Parathyroid adenoma (tissue), 2 donors: ENCODE results near the gene KCNG2.

ENCODE experiments used
- H2AFZ ChIP-seq: fragments of 300-600 bp; sonication (generic); one replicate; pipeline ENCODE4 v1.7.0; 2017; ENCODE audit warnings: antibody characterized with exemption, mild to moderate bottlenecking
- H3K27ac ChIP-seq: fragments of 300-600 bp; sonication (generic); one replicate; pipeline ENCODE4 v1.7.0; 2017
- H3K27me3 ChIP-seq: fragments of 300-600 bp; sonication (generic); one replicate; pipeline ENCODE4 v1.7.0; 2017; ENCODE audit warnings: low read length; ENCODE audit not compliant: control insufficient read depth, insufficient read depth
- H3K36me3 ChIP-seq: fragments of 300-600 bp; sonication (generic); one replicate; pipeline ENCODE4 v1.7.0; 2017; ENCODE audit warnings: low read length; ENCODE audit not compliant: control insufficient read depth, insufficient read depth
- H3K4me1 ChIP-seq: fragments of 300-600 bp; sonication (generic); one replicate; pipeline ENCODE4 v1.7.0; 2017; ENCODE audit warnings: control low read depth
- H3K4me2 ChIP-seq: fragments of 300-600 bp; sonication (generic); one replicate; pipeline ENCODE4 v1.7.0; 2017; ENCODE audit warnings: low read length
- H3K4me3 ChIP-seq: fragments of 300-600 bp; sonication (generic); one replicate; pipeline ENCODE4 v1.7.0; 2017; ENCODE audit warnings: low read depth, low read length
- H3K79me2 ChIP-seq: fragments of 300-600 bp; sonication (generic); one replicate; pipeline ENCODE4 v1.7.0; 2017; ENCODE audit warnings: control low read depth
- H3K9ac ChIP-seq: fragments of 300-600 bp; sonication (generic); one replicate; pipeline ENCODE4 v1.7.0; 2017; ENCODE audit warnings: mild to moderate bottlenecking
- H3K9me3 ChIP-seq: fragments of 300-600 bp; sonication (generic); one replicate; pipeline ENCODE4 v1.7.0; 2017; ENCODE audit warnings: low read length; ENCODE audit not compliant: control insufficient read depth
- TF ChIP-seq, protein P1 (sequence below): fragments of 300-600 bp; sonication (generic); IDR thresholded peaks from one replicate; pipeline ENCODE4 v1.7.0; 2017; ENCODE audit warnings: antibody characterized with exemption, mild to moderate bottlenecking
- donor health status: primary hyperparathyroidism.

Gene KCNG2

GRCh38 chr18:79801641-79802040 is 3.9 kb downstream of the KCNG2 start:
- Histone ChIP-seq H3K4me3 (no peak overlapping the region), H3K36me3 (no peaks in the 10 kb centered on the region), H3K4me2 (no peak overlapping the region), H2AFZ (no peak overlapping the region), H3K79me2 (no peaks in the 10 kb centered on the region), H3K4me1 (no peaks in the 10 kb centered on the region), H3K27ac (no peak overlapping the region), H3K9ac (no peak overlapping the region), H3K27me3 (peaks cover 5% of the 10 kb centered on the region), H3K9me3 (no peaks in the 10 kb centered on the region)
- TF ChIP-seq, protein P1, sequence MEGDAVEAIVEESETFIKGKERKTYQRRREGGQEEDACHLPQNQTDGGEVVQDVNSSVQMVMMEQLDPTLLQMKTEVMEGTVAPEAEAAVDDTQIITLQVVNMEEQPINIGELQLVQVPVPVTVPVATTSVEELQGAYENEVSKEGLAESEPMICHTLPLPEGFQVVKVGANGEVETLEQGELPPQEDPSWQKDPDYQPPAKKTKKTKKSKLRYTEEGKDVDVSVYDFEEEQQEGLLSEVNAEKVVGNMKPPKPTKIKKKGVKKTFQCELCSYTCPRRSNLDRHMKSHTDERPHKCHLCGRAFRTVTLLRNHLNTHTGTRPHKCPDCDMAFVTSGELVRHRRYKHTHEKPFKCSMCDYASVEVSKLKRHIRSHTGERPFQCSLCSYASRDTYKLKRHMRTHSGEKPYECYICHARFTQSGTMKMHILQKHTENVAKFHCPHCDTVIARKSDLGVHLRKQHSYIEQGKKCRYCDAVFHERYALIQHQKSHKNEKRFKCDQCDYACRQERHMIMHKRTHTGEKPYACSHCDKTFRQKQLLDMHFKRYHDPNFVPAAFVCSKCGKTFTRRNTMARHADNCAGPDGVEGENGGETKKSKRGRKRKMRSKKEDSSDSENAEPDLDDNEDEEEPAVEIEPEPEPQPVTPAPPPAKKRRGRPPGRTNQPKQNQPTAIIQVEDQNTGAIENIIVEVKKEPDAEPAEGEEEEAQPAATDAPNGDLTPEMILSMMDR: no peak

- Histone ChIP-seq H3K4me2 (no peak overlapping the region), H2AFZ (no peak overlapping the region), H3K4me1 (no peaks in the 10 kb centered on the region), H3K36me3 (no peaks in the 10 kb centered on the region), H3K9ac (no peak overlapping the region), H3K4me3 (no peak overlapping the region), H3K9me3 (no peaks in the 10 kb centered on the region), H3K27ac (no peak overlapping the region), H3K79me2 (no peaks in the 10 kb centered on the region), H3K27me3 (peaks cover 5% of the 10 kb centered on the region)
- TF ChIP-seq, protein P1: no peak
These were observed 4.6 kb downstream of the KCNG2 start for GRCh38 chr18:79802298-79802697.

DNA sequence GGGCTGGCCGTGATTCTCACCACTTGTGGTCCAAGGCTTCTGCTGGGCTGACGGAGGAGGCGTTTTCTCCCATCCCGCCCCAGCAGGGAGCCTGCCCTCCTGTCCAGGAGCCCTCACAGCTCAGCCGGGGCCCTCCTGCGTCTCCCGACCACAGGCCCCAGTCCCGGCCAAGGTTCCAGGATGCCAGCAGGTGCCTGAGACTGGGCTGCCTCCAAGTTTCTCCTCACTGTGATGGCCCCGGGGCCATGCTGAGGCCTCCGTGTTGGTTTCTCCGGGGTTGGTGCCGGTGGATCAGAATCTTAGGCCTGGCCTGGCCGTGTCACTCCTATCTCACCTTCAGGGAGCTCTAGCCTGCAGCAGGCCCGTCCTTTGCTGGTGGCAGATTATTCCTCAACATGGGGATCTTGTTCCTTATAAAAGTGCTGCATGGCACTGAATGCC is 5.9 kb downstream of the KCNG2 start:
- Histone ChIP-seq H3K4me1 (no peaks in the 10 kb centered on the region), H3K27ac (no peak overlapping the region), H3K9ac (no peak overlapping the region), H3K4me3 (no peak overlapping the region), H3K27me3 (peaks cover 5% of the 10 kb centered on the region), H3K4me2 (no peak overlapping the region), H3K9me3 (no peaks in the 10 kb centered on the region), H3K79me2 (no peaks in the 10 kb centered on the region), H2AFZ (no peak overlapping the region), H3K36me3 (no peaks in the 10 kb centered on the region)
- TF ChIP-seq, protein P1: no peak

- no peak overlapping the region for H2AFZ ChIP-seq
- H3K4me1 ChIP-seq: no peaks in the 10 kb centered on the region
- no peak overlapping the region for H3K4me2 ChIP-seq
- no peaks in the 10 kb centered on the region for H3K79me2 ChIP-seq
- H3K9me3 ChIP-seq: no peaks in the 10 kb centered on the region
- H3K36me3 ChIP-seq: no peaks in the 10 kb centered on the region
- no peaks in the 10 kb centered on the region for H3K27me3 ChIP-seq
- H3K4me3 ChIP-seq: no peak overlapping the region
- H3K27ac ChIP-seq: no peak overlapping the region
- H3K9ac ChIP-seq: no peak overlapping the region
- TF ChIP-seq, protein P1: no peak
These were observed 6.5 kb downstream of the KCNG2 start for GRCh38 chr18:79804130-79804787.

GRCh38 chr18:79805211-79805887 is 7.6 kb downstream of the KCNG2 start:
- Histone ChIP-seq H3K79me2 (no peaks in the 10 kb centered on the region), H3K4me2 (no peak overlapping the region), H2AFZ (no peak overlapping the region), H3K27ac (no peak overlapping the region), H3K9ac (no peak overlapping the region), H3K27me3 (no peaks in the 10 kb centered on the region), H3K36me3 (no peaks in the 10 kb centered on the region), H3K9me3 (no peaks in the 10 kb centered on the region), H3K4me1 (no peaks in the 10 kb centered on the region), H3K4me3 (no peak overlapping the region)
- TF ChIP-seq, protein P1: no peak
